Pons (tissue), 1 donor: Measurements from ENCODE around the gene TMEFF1.

Experiments
- DNase-seq: peaks from one replicate; pipeline ENCODE4 v3.0.0-alpha.2; 2016; ENCODE audit warnings: low spot score

The TMEFF1 gene

DNA sequence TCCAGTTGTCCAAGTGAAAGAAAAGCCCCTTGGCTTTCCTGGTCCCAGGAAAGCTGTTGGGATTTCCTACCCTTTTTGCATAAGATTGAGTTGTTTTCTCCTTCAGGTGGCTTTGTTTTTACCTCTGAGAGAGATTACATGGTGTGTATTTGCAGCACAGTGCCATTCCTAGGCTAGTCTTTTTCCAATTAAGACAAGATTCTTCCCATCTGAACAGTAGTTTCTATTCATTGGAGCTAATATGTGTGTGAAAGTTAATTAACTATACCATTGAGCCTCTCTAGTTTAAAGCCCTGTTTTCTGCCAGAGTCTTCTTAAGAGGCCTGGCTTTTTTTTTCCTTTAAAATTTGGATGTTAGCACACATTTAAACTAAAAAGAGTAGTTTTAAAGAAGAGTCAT, 25.9 kb upstream of the TMEFF1 start:
- DNase-seq, result no peak

DNA sequence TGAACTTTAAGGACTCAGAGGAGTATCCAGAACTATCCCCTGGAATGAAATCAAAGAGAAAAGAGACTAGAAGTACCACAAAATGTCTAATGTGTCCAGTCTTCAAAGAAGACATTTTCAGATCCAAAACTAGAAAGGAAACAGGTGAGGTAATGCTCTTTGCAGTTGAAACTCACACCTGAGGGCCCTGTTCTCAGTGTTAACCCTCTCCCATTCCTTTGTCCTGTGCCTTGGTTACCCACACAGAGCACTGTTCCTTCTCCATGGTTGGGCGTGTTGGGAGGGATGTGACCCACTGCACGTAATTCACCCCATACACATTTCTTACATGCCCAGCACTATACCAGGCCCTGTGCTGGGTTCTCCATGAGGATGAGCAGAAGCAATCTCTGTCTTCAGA, 24.7 kb upstream of the TMEFF1 start:
- no peak for DNase-seq

DNA sequence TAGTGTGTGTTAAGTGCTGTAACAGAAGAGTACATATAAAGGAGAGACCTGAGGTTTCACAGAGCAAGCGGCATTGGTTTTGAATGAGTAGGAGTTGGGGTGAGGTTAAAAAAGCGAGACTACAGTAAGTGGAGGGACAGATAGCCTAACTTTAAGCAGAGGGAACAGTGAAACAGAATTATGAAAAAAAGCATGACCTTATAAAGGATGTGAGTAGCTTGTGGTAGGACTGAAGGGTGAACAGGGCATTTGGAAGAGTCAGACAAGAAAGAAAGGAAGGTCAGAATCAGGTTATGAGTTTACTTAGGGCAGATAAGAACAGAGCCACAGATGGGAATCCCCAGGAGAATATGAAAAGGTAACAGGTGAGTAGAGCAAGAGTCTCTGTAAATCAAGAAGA, 23.5 kb upstream of the TMEFF1 start:
- no peak for DNase-seq

DNA sequence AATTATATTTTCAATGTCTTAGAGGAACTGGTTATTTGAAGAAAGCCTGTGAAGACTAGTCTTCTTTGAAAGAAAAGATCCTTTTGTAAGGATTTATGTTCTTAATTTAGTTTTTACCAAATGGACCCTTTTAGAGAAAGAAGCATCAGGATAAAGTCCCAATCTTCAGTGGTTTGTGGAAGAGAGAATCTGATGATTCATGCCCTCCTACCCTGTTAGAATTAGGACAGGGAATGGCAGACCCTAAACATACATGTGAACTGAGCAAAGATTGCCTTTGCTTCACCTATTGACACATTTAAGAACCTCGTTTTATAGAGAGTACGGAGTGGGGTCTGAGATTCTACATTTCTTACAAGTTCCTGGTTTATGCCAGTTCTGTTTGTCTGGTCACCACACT, 20.1 kb upstream of the TMEFF1 start:
- DNase-seq, result no peak

DNA sequence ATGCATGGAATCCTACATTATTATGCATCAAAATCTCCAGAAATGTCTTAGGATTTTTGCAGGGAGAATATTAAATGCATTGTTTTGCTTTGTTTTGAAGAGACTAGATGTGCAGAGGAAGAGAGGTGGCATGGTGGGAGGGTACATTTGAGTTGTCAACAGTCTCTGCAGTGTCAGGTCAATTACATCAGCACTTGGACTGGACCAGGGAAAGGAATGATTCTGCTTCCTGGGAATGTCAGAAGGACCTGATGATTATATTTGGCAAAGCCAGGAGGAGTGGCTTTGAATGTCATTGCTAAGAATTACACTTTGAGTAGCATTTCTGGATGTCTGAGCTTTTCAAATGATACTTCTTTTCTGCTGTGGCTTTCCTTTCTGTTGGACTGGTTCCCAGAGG, 17.5 kb upstream of the TMEFF1 start:
- DNase-seq, result no peak

DNA sequence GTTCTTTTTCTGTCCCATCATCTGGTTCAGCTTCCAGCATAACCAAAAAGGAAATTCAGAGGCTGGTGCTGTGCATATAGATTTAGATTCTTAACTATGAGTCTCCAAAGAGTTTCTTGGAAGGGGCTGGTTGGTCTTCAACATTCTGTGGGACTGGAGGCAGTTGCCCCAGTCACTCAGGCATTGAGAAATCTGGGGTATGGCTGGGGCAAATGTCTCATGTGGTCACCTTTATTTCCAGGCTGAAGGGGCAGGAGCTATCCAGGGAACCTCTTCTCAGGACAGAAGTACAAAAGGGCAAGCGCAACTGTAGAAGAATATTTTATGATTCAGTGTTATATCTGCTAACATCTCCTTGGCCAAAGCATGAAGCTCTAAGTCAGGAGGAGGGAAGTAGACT, 15.4 kb upstream of the TMEFF1 start:
- DNase-seq, result no peak

DNA sequence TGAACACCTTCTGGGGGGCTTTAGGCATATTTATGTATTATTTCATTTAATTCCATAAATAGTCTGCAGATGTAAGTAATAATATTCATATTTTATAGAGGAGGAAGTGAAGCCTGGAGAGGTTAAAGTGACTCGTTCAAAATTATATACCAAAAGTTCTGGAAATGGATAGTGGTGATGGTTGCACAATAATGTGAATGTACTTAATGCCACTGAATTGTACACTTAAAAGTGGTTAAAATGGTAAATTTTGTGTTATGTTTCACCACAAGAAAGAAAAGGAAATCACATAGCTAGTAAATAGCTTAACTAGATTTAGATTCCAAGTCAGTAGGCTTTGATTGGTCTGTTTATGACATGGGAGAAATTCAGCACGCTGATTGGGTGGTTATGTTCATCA, 13.0 kb upstream of the TMEFF1 start:
- DNase-seq, result no peak

DNA sequence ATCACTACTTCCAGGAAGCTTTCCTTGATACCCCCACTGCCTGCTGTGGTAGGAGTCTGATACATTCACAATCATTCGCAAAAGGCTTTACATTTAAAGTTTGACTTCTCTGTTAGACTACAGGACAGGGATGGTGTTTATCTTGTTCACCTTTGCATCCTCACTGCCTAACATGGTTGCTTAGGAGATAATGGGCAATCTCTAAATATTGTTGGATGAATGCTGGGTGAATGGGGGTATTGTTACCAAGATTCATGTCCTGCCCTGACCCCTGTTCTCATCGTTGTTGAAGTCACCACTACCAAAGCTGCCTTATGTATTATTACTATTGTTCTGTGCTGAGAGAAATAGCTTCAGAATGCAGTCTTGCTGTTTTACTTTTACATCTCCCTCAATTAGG, 7.7 kb upstream of the TMEFF1 start:
- peak; percentile 91 for DNase-seq

DNA sequence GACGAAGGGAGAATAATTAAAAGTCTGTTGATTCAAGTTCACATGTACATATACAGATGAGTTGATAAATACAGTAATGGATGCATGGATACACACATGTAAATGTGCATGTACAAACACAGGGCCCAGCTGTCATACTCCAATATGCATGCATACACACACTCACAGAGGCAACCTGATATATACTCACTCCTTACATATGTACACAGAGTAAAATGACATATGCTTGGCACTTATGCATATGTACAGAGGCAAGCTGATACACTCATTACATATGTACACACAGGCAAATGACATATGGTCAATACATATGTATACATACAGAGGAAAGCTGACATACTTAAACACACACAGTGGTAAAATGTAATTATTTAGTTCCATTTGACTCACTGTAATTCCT, 7.2 kb upstream of the TMEFF1 start:
- DNase-seq, result no peak

DNA sequence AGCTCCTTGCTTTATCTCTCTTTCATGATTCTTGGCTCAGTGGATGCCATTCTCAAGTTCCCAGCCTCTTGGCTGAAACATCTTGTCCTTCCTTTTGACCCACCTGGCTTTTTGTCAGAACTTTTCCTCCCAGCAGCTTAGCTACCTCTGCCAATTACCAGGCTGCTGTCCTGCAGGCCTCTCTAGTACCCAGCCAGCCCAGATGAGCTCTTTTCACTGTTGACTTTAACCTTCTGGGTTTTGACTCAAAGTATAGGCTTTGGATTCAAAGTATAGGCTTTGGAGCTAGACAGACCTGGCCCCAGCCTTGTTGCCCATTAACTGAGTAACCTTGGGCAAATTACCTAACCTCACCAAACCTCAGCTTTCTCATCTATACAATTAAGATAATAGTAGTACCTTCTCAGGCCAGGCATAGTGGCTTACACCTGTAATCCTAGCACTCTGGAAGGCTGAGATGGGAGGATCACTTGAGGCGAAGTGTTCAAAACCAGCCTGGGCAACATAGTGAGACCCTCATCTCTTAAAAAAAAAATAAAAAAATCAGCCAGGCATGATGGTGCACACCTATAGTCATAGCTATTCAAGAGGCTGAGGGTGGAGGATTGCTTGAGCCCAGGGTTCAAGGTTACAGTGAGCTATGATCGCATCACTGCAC, 6.6 kb upstream of the TMEFF1 start:
- DNase-seq, result peak; percentile 67

DNA sequence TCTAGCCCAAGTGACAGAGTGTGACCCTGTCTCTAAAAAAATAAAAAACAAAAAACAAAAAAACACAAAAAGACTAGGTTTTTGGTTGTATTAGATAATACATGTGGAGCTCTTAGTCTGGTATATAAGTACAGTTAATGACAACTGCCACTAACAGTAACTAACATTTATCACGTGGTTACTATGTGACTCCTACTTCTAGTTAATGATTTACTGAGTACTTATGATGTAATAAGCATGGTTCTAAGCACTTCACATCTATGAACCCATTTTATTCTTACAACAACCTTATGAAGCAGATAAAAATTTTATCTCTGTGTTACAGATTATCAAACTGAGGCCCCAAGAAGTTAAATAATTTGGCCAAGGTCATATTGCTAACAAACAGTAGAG, 6.1 kb upstream of the TMEFF1 start:
- DNase-seq, result no peak

DNA sequence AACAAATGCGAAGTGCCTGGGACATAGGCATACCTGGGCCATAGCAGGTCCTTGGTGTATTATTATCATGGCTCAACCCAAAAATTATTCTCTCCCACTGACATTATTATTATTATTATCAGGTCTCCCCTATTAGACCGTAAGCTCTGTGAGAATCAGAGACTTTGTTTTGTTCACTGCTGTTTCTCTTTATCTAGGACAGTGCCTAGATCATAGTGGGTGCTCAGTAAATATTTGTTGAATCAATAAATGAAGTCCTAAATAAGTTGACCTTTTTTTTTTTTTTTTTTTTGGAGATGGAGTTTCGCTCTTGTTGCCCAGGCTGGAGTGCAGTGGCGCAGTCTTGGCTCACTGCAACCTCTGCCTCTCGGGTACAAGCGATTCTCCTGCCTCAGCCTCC, 4.9 kb upstream of the TMEFF1 start:
- DNase-seq, result no peak

DNA sequence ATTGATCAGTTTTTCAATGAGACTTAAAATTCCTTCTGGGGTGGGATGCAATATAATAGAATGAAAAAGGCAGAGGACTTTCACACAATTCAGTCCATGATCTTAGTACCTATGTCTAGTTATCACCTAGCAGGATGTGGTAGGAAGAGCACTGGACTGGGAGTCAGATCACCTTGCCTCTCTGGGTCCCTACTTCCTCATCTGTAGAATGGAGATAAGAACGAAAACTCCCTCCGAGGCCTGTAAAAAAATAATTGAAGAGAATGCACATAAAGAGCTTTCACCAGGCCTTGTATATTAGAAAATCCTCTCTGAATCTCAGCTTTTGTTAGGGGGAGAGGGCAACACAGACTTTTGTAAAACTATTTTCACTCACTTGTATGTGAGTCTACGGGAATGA, 681 bp upstream of the TMEFF1 start:
- no peak for DNase-seq

DNA sequence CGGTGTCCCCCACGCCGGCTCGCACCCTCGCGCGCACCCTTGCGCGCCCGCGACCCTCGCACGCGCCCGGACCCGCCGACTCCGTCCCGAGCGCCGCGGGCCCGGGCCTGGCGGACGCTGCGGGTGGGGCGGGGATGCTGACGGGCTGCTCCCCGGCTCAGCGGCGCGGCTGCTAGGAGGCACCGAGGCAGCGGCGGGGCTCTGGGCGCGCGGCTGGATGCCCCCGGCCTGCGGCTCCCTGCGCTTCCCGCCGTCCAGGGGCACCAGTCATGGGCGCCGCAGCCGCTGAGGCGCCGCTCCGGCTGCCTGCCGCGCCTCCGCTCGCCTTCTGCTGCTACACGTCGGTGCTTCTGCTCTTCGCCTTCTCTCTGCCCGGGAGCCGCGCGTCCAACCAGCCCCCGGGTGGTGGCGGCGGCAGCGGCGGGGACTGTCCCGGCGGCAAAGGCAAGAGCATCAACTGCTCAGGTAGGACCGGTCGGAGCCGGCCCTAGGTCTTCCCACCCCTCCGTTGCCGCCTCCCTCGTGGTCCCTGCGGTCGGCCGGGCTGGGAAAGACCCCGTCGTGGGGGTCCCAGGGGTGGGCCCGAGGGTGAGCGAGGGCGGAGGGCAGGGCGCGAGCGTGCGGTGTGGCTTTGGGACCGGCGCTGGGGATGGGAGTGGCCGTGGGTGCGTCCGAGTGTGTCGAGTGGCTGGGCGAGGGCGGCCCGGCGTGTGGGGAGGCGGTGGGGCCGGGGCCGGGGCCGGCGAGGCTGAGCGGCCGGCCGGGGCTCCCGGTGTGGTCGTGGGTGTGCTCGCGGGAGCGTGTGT, 530 bp downstream of the TMEFF1 start:
- no peak for DNase-seq

DNA sequence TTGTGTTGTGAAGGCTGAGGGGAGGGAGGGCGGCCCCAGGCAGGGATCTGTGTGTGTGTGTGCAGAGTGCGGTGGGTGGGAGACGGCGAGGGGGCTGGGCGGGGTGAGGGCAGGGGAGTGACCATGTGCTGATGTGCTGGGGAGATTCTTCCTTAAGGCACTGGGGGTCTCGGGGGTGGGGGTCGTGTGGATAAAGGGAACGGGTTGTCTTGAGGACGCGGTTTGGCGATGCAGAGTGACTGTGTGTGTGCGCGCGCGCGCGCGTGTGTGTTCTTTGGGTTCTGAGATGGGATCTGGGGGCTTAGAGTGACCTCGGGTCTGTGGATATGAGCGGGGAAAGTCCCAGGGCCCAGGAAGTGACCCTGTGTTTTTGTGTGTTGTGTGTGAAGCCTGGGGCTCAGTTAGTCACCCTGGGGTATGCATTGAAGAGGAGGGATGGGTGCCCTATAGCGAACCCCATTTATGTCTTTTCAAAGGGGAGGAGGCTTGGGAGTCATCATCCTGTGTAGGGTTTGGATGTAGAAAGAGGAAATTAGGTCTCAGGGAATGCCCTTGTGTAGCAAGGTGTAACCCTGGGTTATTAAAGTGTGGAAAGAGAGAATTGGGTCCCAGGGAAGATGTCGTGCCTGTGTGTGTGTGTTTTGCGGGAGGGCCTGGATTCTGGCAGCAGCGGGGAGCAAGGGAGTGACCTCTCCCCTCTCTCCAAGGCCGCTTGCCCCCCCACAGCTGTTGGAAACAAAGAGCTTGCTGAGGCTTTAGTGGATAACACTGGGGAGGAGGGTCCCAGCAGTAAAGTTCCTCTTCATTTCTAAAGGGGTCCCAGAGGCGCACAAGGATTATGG, 1.4 kb downstream of the TMEFF1 start:
- DNase-seq, result peak; percentile 63

DNA sequence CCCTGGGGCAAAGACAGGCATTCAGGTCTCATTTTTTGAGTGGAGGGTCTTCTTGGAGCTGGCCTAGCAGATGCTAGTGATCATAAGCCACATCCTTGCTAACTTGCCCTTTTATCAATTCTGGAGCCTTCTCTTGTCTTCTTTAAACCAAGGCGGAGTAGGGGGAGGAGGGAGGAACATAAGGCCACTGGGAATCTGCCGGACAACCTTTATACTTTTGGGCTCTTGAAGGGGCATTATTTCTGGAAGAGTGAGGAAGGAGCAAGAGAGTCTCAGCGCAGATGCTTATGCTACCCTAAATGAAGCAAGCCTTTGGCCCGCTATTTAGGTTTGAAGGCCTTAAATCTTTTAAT, 2.0 kb downstream of the TMEFF1 start:
- DNase-seq, result peak; percentile 61

DNA sequence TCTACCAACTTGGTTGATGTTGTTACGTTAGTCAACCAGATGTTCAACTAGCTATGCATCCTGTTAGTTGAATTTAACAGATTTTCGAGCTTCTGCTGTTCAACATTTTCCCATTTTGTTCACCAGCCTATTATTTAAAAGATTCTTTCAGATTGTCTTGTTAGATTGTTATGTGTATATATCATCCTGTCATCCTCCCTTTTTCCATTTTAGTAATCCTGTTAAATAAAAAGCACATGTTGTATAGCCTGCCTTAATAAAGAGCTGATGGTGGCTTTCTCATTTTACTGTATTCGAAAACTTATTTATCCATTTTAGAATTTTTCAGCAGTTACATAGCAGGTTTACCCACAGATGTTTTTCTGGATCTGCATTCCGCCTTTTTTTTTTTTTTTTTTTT, 4.3 kb downstream of the TMEFF1 start:
- no peak for DNase-seq

DNA sequence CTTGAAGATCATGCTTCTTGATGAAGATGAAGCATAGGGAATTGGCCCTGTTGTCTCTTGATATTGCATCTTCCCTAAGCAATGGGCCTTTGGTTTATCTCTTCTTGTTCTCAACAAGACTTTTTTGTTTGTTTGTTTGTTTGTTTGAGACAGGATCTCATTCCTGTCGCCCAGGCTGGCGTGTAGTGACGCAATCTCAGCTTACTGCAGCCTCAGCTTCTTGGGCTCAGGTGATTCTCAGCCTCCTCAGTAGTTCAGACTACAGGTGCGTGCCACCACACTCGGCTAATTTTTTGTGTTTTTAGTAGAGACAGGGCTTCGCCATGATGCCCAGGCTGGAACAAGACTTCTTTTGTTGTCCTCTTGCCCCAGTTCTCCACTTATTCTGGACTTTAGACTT, 5.2 kb downstream of the TMEFF1 start:
- DNase-seq, result no peak

DNA sequence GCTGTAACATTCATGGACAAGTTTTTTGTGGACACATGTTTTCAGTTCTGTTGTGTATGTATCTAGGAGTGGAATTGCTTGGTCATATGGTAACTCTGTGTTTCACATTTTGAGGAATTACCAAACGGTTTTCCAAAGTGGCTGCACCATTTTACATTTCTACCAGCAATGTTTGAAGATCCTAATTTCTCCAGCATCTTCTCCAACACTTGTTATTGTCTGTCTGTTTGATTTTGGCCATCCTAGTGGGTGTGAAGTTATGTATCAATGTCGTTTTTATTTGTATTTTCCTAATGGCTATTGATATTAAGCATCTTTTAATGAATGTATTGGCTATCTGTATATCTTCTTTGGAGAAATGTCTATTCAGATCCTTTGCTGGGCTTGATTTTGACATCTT, 6.9 kb downstream of the TMEFF1 start:
- DNase-seq, result no peak

DNA sequence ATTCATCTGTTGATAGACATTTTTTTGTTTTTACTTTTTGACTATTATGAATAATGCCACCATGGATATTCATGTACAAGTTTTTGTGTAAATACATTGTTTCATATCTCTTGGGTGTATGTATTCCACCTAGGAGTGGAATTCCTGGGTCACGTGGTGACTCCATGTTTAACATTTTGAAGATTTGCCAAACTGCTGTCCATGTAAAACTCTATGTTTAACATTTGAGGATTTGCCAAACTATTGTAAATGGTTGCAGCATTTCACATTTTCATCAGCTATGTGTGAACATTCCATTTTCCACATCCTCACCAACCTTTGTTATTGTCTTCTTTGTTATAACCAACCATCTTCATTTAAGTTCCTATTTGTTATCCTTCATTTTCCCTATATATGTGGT, 12.2 kb downstream of the TMEFF1 start:
- no peak for DNase-seq

DNA sequence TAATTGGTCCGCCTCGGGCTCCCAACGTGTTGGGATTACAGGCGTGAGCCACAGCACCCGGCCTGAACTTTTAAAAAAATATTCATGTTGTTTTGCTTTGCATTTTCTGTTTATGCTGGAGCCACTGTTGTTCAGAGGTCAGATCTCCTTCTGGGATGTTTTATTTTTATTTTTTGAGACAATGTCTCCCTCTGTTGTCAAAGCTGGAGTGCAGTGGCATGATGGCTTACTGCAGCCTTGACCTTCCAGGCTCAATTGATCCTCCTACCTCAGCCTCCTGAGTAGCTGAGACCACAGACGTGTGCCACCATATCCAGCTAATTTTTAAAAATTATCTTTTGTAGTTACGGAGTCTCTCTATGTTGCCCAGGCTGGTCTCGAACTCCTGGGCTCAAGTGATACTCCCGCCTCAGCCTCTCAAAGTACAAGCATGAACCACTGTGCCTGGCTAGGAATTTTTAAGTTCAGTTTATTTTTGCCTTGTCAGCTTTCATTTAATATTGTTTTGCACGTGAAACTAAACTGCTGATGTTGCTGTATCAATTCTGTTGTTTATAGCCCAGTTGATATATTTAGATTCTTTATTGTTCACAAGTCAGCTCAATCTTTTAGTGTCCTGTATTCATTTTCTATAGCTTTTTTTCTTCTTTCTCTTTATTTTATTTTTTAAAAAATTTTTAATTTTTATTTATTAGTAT, 13.7 kb downstream of the TMEFF1 start:
- DNase-seq, result no peak

DNA sequence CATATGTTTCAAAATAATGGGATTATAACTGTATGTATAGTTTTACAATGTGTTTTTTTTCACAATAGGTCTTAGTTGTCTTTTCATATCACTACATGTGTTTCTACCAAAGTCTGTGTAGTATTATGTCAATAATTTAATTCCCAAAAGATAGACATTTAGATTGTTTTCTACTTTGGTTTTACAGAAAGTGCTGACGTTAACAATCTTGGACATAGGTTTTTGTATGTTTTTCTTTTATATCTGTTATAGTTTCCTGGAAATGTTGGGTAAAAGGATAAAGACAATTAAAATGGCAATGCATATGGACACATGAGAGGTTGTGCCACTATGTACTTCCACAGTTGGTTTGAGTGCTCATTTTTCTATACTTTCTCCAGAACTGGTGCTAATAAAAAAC, 15.2 kb downstream of the TMEFF1 start:
- DNase-seq, result no peak

DNA sequence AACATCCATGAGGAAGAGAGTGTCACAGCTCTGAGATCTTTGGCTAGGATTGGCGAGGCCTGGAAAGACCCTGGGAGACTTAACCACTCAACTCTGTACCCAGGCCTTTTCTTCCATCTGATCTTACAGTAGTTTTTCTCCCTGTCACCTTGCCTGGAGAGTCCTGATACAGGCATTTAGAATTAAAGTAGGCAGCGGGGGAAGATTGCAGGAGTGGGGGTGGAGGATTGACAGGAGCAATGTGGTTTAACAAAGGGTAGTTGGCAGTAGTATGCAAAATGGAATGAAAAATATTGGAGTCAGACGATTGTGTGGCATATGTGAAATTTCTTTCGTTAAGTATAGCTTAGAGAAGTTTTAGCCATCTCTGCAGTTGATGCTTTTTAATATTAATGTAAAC, 16.9 kb downstream of the TMEFF1 start:
- DNase-seq, result no peak
